Lung (tissue), 12 donors: Measurements from ENCODE around the gene MORF4L2. TPM values are rescaled to one million over a fixed set of nuclear protein-coding genes. Genes with fewer than 3 reads are reported as not detected.

Experiments used
- ATAC-seq: fragments of 200-7000 bp; cut with Tn5 transposase; one replicate; pipeline ENCODE4 v1.9.1; 2020; ENCODE audit warnings: moderate number of reproducible peaks; ENCODE audit not compliant: insufficient read depth, low FRiP score
- DNase-seq, 3 donors: peaks; one replicate each; pipeline ENCODE4 v3.0.0-alpha.2; 2013 to 2017
- H3K27ac ChIP-seq, 2 donors: one replicate each; pipeline ENCODE4 v1.5.1; 2013; ENCODE audit warnings: mild to moderate bottlenecking in 2 of 2, moderate library complexity in 2 of 2, control low read depth in 1 of 2, inconsistent platforms in 1 of 2, low read depth in 1 of 2, low read length in 1 of 2
- H3K27me3 ChIP-seq, 3 donors: one replicate each; pipeline ENCODE4 v1.5.1; 2013; ENCODE audit warnings: low read length in 2 of 3; ENCODE audit not compliant: control insufficient read depth in 3 of 3, insufficient read depth in 3 of 3
- H3K36me3 ChIP-seq, 4 donors: one replicate each; pipeline ENCODE4 v1.5.1; 2013; ENCODE audit warnings: low read length in 4 of 4, mild to moderate bottlenecking in 1 of 4, moderate library complexity in 1 of 4; ENCODE audit not compliant: control insufficient read depth in 4 of 4, insufficient read depth in 4 of 4
- H3K4me1 ChIP-seq, 5 donors: one replicate each; pipeline ENCODE4 v1.5.1; 2013; ENCODE audit warnings: low read length in 5 of 5, mild to moderate bottlenecking in 2 of 5, moderate library complexity in 1 of 5; ENCODE audit not compliant: control insufficient read depth in 5 of 5, insufficient read depth in 5 of 5
- H3K4me3 ChIP-seq: one replicate; pipeline ENCODE4 v1.5.1; 2013; ENCODE audit warnings: mild to moderate bottlenecking, control low read depth, moderate library complexity
- H3K9ac ChIP-seq, 2 donors: one replicate each; pipeline ENCODE4 v1.5.1; 2013; ENCODE audit warnings: low read length in 2 of 2, control low read depth in 1 of 2; ENCODE audit not compliant: insufficient read depth in 1 of 2
- H3K9me3 ChIP-seq, 4 donors: one replicate each; pipeline ENCODE4 v1.5.1; 2013; ENCODE audit warnings: low read length in 3 of 4, mild to moderate bottlenecking in 1 of 4, moderate library complexity in 1 of 4; ENCODE audit not compliant: control insufficient read depth in 4 of 4, insufficient read depth in 3 of 4
- WGBS, 2 donors: extraction: QIAGEN DNeasy Blood & Tissue Kit; methylation state at CpG; one replicate each; pipeline ENCODE4 v1.1.7; 2013; 5-methylcytosine and 5-hydroxymethylcytosine counted together
- polyA plus RNA-seq, 2 donors: library from polyadenylated mRNA; stranded (reverse); fragments of 200-250 nt; gene quantifications; one replicate each; pipeline ENCODE4 v1.2.1, GENCODE V29; 2013
- total RNA-seq, 2 donors: library from RNA; depleted of rRNA in 1 of 2; stranded (reverse); fragments of >200 nt in 1 of 2; gene quantifications; one replicate each; pipeline ENCODE4 v1.2.1, GENCODE V29; 2014 to 2021
- TF ChIP-seq, protein P1 (sequence below): IDR thresholded peaks from 2 replicates; pipeline ENCODE4 v1.5.1; 2012; ENCODE audit warnings: mild to moderate bottlenecking; ENCODE audit errors: control extremely low read depth, extremely low read depth
- donor health status: control.
- donor health status: control.
- donor health status: Bipolar disorder and iron deficiency.
- donor health status: healthy.
- donor health status: DM: yes; HTN: yes; CAD: no.

The MORF4L2 gene
- total and polyA plus RNA-seq, 4 donors, result 180 to 321 (median 250) TPM

DNA sequence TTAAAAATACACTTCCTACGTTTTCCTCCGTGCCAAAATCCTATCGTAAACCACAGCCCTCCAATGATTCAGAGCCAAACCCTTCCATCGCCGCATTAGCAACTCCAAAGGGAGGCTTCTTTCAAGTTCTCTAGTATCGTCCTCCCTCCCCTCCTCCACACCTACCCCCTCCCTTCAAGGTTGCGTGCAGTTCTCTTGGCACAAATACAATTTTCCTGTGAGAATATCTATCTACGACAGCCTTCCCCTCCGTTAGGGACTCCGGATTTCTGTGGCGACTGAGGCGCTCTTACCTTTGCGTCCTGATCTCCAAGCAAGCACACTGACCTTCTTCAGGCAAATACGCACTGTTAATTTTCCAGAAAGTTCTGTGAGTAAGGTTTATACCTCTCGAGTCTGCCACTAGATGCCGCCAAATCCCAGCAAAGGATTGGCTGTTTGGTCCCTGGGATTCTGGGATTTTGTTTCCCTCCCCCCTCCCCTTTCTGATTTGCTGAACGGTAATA is 1.2 kb upstream of the MORF4L2 start:
- WGBS, 2 donors, result 1 to 22% methylated on average over 17 of the region's 17 CpGs
- TF ChIP-seq, protein P1, sequence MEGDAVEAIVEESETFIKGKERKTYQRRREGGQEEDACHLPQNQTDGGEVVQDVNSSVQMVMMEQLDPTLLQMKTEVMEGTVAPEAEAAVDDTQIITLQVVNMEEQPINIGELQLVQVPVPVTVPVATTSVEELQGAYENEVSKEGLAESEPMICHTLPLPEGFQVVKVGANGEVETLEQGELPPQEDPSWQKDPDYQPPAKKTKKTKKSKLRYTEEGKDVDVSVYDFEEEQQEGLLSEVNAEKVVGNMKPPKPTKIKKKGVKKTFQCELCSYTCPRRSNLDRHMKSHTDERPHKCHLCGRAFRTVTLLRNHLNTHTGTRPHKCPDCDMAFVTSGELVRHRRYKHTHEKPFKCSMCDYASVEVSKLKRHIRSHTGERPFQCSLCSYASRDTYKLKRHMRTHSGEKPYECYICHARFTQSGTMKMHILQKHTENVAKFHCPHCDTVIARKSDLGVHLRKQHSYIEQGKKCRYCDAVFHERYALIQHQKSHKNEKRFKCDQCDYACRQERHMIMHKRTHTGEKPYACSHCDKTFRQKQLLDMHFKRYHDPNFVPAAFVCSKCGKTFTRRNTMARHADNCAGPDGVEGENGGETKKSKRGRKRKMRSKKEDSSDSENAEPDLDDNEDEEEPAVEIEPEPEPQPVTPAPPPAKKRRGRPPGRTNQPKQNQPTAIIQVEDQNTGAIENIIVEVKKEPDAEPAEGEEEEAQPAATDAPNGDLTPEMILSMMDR, result peak; percentile 15
- peaks cover 0 to 6% (median 0%) of the 10 kb centered on the region in 5 donors for H3K4me1 ChIP-seq
- peak; percentile 84 to 92 (median 92) for DNase-seq
- peaks cover 0 to 5% (median 2%) of the 10 kb centered on the region in 4 donors for H3K36me3 ChIP-seq
- peak overlapping the region; percentile 66 for H3K4me3 ChIP-seq
- peaks cover 0 to 6% (median 1%) of the 10 kb centered on the region in 3 donors for H3K27me3 ChIP-seq
- no peak for ATAC-seq
- peaks cover 0 to 2% (median 0%) of the 10 kb centered on the region in 4 donors for H3K9me3 ChIP-seq
- peak overlapping the region; percentile 96 to 97 for H3K27ac ChIP-seq
- peak overlapping the region; percentile 42 to 95 for H3K9ac ChIP-seq

DNA sequence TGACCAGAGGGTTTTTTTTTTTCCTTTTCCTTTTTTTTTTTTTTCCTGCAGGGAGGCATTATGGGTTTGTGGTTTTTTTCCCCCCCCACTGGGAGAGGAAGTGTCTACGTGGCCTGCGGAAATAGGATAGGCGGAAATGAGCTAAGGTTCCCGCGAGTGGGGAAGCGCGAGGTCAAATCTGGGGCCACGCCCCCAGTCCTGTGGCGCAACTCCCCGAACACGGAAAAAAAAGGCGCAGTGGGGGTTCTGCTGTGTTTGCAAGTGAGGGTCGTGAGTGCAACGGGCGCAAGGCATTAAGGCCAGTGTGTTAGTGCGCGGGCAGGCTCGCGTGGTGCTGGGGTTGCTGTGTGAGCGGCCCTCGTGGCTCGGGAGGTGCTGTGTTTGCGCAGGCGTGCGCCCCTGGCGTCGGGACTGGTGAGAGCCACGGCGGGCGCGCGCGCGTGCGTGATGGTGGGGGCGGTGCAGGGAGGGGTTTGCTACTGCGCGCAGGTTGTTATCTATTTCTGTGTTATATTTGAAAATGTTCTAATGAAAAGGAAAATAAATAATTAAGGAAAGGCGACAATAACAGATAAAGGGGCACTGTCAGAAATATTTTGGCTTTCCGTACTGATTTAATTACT is 685 bp upstream of the MORF4L2 start:
- TF ChIP-seq, protein P1, result no peak
- peaks cover 0 to 6% (median 0%) of the 10 kb centered on the region in 5 donors for H3K4me1 ChIP-seq
- H3K4me3 ChIP-seq, result peak overlapping the region; percentile 66
- H3K27me3 ChIP-seq, result peaks cover 0 to 6% (median 0%) of the 10 kb centered on the region in 3 donors
- peak overlapping the region; percentile 96 to 97 for H3K27ac ChIP-seq
- H3K9ac ChIP-seq, result peak overlapping the region; percentile 42 to 95
- DNase-seq, result peak in 2 of 3 donors; percentile 87 to 90
- ATAC-seq, result peak; percentile 83
- H3K9me3 ChIP-seq, result peaks cover 0 to 2% (median 0%) of the 10 kb centered on the region in 4 donors
- peaks cover 0 to 5% (median 3%) of the 10 kb centered on the region in 4 donors for H3K36me3 ChIP-seq
- WGBS, 2 donors, result 0 to 24% methylated on average over 32 to 40 of the region's 40 CpGs

DNA sequence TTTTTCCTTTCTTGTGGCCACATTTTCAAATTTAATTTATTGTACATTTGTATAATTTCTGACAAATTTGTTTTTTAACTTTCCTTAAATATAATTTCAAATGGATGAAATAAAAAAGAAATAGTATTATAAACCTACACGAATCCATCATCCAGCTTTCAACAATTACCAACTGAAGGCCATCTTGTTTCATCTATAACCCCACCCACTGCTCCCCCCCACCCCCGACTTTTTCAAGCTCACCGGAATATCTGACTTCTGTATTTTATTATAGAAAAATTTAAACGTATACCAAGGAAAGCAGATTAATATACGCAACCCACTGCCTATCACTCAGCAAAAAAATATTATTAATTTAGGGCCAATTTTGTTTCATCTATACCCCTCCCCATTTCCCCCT is 1.1 kb downstream of the MORF4L2 start:
- peak overlapping the region; percentile 88 to 99 for H3K9ac ChIP-seq
- TF ChIP-seq, protein P1, result no peak
- peaks cover 2 to 5% (median 4%) of the 10 kb centered on the region in 4 donors for H3K36me3 ChIP-seq
- peaks cover 0 to 2% (median 0%) of the 10 kb centered on the region in 4 donors for H3K9me3 ChIP-seq
- H3K4me1 ChIP-seq, result peaks cover 0 to 6% (median 0%) of the 10 kb centered on the region in 5 donors
- no peak overlapping the region for H3K4me3 ChIP-seq
- whole genome bisulfite sequencing, 2 donors, result 14 to 38% methylated on average over 5 of the region's 5 CpGs
- H3K27me3 ChIP-seq, result peaks cover 0 to 7% (median 0%) of the 10 kb centered on the region in 3 donors
- DNase-seq, result peak; percentile 18 to 39 (median 30)
- ATAC-seq, result no peak
- no peak overlapping the region for H3K27ac ChIP-seq
